ENCODE data around the gene DNMBP. TPM values are rescaled to one million over a fixed set of nuclear protein-coding genes. Genes with fewer than 3 reads are reported as not detected.

DNMBP gene
- total RNA-seq, 1 experiment from 2014 or later = 19.7 TPM

DNA sequence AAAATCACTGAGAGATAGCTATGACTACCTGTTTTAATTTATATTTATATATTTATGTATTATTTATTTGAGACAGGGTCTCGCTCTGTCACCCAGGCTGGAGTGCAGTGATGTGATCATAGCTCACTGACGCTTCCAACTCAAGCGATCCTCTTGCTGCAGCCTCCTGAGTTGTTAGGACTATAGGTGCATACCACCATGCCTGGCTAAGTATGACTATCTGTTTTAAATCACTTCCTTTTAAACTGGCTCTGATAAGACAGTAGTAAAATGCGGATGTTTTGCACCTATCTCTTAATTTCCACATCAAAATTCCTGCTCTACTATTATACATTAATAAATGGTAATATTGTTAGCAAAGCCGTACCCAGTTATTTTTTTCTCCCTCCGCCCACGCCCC is 41.8 kb downstream of the DNMBP start:
- ATAC-seq = no peak
- no peaks in the 10 kb centered on the region for H3K4me1 Mint-ChIP-seq
- H3K36me3 Mint-ChIP-seq = peaks cover 8% of the 10 kb centered on the region
- POLR2A ChIA-PET = no interaction called here
- DNase-seq (ENCODE audit: low spot score) = no peak
- 0 out of 2 replicates have a peak, but pooled peaks cover 3% of the 10 kb centered on the region for H3K9me3 Mint-ChIP-seq
- CTCF ChIA-PET = interaction anchor here (1.2 kb wide), 1 partner anchor 53 kb away, joined by 3 read pairs; no protein-coding TSS in a partner anchor
- no peaks in the 10 kb centered on the region for H3K27me3 Mint-ChIP-seq (ENCODE audit: low read depth)
- H3K27ac Mint-ChIP-seq = no peak overlapping the region
- no peak overlapping the region for H3K4me3 Mint-ChIP-seq
- no peak for TF ChIP-seq NR1H2 (CRISPR knock-in tag; IDR thresholded peaks at IDR 0.05)
- no peak for TF ChIP-seq SP1 (CRISPR knock-in tag; conservative IDR thresholded peaks at IDR 0.05)
- TF ChIP-seq, protein P1, sequence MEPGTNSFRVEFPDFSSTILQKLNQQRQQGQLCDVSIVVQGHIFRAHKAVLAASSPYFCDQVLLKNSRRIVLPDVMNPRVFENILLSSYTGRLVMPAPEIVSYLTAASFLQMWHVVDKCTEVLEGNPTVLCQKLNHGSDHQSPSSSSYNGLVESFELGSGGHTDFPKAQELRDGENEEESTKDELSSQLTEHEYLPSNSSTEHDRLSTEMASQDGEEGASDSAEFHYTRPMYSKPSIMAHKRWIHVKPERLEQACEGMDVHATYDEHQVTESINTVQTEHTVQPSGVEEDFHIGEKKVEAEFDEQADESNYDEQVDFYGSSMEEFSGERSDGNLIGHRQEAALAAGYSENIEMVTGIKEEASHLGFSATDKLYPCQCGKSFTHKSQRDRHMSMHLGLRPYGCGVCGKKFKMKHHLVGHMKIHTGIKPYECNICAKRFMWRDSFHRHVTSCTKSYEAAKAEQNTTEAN (CRISPR knock-in tag; IDR thresholded peaks at IDR 0.05) = no peak
- TF ChIP-seq STAT6 (CRISPR knock-in tag; conservative IDR thresholded peaks at IDR 0.05; ENCODE audit: low read depth) = no peak
- TF ChIP-seq, protein P2, sequence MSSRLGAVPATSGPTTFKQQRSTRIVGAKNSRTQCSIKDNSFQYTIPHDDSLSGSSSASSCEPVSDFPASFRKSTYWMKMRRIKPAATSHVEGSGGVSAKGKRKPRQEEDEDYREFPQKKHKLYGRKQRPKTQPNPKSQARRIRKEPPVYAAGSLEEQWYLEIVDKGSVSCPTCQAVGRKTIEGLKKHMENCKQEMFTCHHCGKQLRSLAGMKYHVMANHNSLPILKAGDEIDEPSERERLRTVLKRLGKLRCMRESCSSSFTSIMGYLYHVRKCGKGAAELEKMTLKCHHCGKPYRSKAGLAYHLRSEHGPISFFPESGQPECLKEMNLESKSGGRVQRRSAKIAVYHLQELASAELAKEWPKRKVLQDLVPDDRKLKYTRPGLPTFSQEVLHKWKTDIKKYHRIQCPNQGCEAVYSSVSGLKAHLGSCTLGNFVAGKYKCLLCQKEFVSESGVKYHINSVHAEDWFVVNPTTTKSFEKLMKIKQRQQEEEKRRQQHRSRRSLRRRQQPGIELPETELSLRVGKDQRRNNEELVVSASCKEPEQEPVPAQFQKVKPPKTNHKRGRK (CRISPR knock-in tag; IDR thresholded peaks at IDR 0.05; ENCODE audit: borderline replicate concordance) = no peak

DNA sequence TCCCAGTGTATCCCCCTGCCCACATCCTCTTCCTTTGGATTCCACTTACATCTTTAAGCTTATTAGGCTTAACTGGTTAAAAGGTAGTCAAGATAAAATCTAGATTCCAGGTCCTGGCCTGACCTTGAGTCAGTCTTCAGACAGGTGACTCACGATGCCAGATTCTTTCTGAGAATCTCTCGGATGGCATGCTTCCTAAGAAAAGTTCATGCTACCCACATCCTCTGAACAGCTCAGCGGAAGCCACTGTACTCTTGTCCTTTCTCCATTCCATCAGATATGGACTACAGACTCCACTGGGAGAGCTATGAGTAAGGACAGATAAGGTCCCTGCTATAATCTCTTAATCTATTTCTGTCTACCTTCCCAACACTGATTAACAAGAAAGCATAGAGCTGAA is 43.4 kb downstream of the DNMBP start:
- H3K27ac Mint-ChIP-seq = peak overlapping the region; percentile 39; the same call in 1 of the 2 replicates
- TF ChIP-seq RELA (CRISPR knock-in tag; IDR thresholded peaks at IDR 0.05; ENCODE audit: borderline replicate concordance) (no peak), GABPB1 (CRISPR knock-in tag; IDR thresholded peaks at IDR 0.05) (no peak), MLX (CRISPR knock-in tag; IDR thresholded peaks at IDR 0.05) (no peak), ATF1 (CRISPR knock-in tag; IDR thresholded peaks at IDR 0.05) (no peak), ATF6 (CRISPR knock-in tag; IDR thresholded peaks at IDR 0.05) (no peak), CREM (CRISPR knock-in tag; IDR thresholded peaks at IDR 0.05) (no peak), ZNF532 (CRISPR knock-in tag; IDR thresholded peaks at IDR 0.05; ENCODE audit: borderline replicate concordance) (no peak)
- TF ChIP-seq, protein P1 (CRISPR knock-in tag; IDR thresholded peaks at IDR 0.05) = no peak
- CTCF ChIA-PET = interaction anchor here (0.7 to 1.7 kb wide), 5 partner anchors 39 to 121 kb away, joined by 3 to 6 read pairs (median 5); partner anchors contain the start of gene DNMBP
- 0 out of 2 replicates have a peak, but pooled peaks cover 3% of the 10 kb centered on the region for H3K9me3 Mint-ChIP-seq
- ATAC-seq (no peak), DNase-seq (ENCODE audit: low spot score) (no peak)
- no peak overlapping the region for H3K4me3 Mint-ChIP-seq
- no peaks in the 10 kb centered on the region for H3K4me1 Mint-ChIP-seq
- peaks cover 5% of the 10 kb centered on the region for H3K36me3 Mint-ChIP-seq
- no peaks in the 10 kb centered on the region for H3K27me3 Mint-ChIP-seq (ENCODE audit: low read depth)
- POLR2A ChIA-PET = no interaction called here
